GM18867 (cell line): ENCODE data around the gene XCR1.
A peak's percentile ranks its signal among the peaks of the same experiment; 100 is the strongest.
"Not testable (repeated sequence)": the region's sequence is repeated elsewhere in the genome, so short reads cannot be mapped to it uniquely, and the experiment has no call there.

Source experiments
- ATAC-seq: cut with Tn5 transposase; IDR thresholded peaks from one replicate; pipeline ENCODE4 v1.9.1; 2021; ENCODE audit warnings: mild to moderate bottlenecking, moderate library complexity; ENCODE audit not compliant: unreplicated experiment

XCR1 gene

DNA sequence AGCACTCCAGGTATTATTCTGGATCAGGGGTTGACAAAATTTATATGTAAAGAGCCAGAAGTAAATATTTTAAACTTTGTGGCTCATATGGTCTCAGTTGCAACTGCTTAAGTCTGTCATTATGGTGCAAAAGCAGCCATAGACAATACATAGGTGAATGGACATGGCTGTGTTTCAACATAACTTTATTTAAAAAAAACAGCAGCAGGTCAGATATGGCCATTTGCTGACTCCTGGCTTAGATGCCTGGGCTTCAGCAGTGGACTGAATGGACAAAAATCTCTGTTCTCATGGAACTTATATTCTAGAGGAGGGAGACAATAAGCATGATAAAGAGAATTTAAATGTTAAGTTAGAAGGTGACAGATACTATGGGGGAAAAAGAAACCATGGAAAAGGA lies 20.0 kb downstream of the XCR1 start:
- ATAC-seq, result no peak

GRCh38 chr3:46006238-46007032 lies 20.8 kb downstream of the XCR1 start:
- ATAC-seq, result no peak

DNA sequence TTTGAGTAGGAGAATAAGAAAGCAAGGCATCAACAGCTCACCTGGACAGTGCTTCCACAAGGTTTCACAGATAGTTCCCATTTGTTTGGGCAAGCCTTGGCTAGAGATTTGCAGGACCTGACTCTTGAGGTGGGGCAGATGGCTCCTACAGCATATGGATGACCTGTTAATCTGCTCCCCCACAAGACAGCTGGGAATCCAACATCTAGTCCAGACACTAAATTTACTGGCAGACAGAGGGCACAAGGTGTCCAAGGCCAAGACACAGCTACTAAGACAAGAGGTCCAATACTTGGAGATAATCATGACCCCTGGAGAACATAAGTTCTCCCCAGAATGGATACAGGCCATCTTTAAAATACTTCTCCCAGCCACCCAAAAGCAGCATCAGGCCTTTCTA lies 23.6 kb downstream of the XCR1 start:
- ATAC-seq, result not testable (repeated sequence)

GRCh38 chr3:46001178-46001577 lies 26.1 kb downstream of the XCR1 start:
- ATAC-seq, result no peak

DNA sequence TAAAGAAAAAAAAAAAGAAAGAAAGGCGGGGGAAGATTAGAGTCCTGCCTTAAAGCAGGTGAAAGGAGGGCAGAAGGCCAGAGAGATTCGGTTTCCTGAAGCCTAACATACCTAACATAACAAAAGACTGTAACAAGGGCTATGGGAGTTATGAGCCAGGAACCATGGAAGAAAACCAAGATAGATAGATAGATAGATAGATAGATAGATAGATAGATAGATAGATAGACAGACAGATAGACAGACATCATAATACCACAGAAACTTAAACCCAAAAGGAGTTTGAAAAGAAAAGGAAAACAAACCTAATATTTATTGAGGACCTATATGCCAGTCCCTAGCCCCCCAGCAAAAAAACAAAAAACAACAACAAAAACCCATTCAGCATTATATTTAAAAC lies 29.3 kb downstream of the XCR1 start:
- ATAC-seq, result no peak

GRCh38 chr3:45997499-45997898 lies 29.8 kb downstream of the XCR1 start:
- ATAC-seq, result not testable (repeated sequence)

DNA sequence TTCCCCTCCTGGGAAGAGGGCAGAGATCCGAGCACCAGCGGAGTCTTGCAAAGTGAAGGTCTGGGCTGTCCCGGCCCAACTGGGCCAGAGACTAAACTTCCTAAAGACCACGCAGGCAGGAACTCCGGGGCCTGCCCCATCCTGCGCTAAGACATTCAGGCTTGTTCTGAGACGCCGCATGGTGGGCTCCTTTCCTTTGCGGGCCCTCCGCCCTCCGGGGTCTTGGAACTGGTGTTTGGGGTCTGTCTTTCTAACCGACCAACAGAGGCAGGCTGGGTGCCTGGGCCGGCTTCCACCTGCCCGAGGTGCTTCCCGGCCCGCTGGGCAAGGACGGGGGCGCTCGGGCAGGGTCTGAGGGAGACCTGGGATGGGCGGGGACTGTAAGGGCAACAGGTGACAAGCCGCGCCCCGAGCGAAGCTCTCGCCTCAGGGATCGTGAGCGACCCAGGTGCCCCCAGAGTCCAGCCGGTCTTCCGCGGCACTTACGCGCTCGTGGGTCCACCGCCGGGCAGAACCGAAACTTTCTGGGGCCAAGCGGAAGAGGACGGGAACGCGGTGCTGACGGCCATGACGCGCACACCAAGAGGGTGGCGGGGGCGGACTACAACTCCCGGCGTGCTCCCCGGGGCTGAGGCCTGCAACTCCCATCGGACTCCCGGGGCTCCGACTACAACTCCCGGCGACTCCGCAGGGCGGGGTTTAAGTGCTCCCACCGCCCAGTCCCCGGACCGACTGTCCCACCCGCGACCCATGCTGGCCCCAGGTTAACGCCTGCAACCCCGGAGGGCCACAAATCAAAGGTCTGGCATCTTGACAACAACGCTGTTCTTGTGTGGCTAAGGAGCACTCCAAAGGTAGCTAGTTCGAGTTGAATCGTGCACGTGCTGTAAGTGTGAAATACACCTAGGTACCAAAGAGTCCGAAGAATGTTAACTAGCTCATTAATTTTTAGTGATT lies 31.8 kb downstream of the XCR1 start, which contains the start of gene FYCO1:
Gene FYCO1, minus strand, starts transcription at position 589 of the 957 bp plus-strand sequence. CDS start 10,914 bp downstream, outside the sequence.
- peak; percentile 90 for ATAC-seq

GRCh38 chr3:45994419-45995235 lies 32.7 kb downstream of the XCR1 start:
- peak; percentile 33 for ATAC-seq

GRCh38 chr3:45993421-45994027 lies 33.8 kb downstream of the XCR1 start:
- no peak for ATAC-seq

DNA sequence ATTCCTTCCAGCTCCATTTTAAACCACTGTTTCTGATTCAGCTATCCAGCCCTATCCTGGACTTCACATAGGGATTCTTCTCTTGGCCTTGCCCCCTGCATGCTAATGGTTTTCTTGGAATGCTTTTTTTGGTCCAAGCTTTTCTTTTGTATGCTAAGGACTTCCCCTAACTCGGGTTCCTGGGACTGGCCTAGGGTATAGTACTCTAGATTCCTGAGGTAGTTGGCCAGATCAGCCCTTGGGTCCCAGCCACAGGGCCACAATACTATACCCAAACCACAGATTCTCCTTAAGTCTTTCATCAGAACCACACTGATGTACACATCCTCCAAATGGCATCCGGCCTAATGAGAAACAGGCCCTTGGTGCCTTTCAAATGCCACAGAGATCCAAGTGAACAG lies 34.5 kb downstream of the XCR1 start:
- ATAC-seq, result no peak

GRCh38 chr3:45992133-45992729 lies 35.1 kb downstream of the XCR1 start:
- ATAC-seq, result no peak

DNA sequence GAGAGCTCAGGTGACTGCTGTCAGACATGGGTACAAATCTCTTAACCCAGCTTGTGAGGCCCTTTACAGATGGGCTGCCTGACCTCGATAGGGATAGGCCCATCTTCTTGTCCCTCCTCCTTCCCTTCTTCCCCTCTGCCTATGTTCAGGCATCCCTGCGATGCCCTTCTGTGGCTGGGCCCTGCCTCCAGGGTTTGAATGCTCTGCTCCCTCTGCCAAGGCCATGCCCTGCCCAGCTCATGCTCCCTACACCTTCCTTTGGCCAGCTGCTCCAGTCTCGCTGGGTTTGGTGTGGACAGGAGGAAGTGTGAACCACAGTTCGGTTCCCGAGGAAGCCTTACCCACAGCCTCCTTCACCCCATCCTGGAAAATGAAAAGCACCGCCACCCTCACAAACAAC lies 35.9 kb downstream of the XCR1 start:
- no peak for ATAC-seq

GRCh38 chr3:45990181-45990580 lies 37.1 kb downstream of the XCR1 start:
- no peak for ATAC-seq

GRCh38 chr3:45988804-45989203 lies 38.5 kb downstream of the XCR1 start:
- ATAC-seq, result no peak

- no peak for ATAC-seq
Measured at GRCh38 chr3:45988362-45988761, 38.9 kb downstream of the XCR1 start.

DNA sequence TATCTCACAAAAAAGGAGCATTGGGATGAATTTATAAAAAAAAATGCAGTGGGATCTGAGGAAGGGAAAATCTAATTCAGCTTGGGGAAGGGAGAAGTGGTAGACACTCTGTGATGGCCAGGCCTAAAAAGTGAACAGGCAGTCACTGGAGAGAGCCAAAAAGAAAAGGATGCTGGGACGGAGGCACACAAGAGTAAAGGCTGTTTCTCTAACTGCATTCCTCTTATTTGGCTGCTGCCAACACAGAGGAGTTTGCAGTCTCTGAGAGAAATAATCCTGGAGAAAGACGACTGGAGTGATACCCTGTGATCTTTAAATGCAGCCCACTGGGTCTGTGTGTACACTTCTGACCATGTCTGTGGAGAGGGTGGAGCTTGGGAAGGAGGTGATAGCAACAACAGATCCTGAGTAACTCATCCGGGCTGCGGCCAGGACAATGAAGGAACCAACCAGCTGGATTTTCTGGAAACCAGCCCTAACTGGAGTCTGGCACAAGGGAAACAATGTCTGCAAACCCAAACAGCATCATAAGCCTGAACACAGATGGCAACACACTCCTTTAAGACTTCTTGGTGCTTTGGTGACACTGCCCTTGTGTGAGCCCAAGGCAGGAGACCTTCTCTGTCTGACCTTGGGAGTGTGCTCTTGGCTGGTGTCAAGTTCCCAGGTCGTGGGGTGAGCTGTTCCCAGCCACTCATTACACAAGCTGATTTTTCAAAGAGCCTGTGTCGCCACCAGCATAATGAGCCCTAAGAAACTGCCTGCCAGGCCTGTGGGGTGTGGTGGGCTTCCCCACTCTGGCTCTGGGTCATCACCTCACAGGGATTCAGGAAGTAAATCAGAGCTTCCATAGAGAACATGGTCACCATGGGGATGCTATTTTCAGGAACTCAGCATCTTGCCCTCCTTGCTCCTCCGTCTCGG lies 39.7 kb downstream of the XCR1 start:
- ATAC-seq, result no peak

GRCh38 chr3:45986303-45986982 lies 40.8 kb downstream of the XCR1 start:
- ATAC-seq, result no peak

DNA sequence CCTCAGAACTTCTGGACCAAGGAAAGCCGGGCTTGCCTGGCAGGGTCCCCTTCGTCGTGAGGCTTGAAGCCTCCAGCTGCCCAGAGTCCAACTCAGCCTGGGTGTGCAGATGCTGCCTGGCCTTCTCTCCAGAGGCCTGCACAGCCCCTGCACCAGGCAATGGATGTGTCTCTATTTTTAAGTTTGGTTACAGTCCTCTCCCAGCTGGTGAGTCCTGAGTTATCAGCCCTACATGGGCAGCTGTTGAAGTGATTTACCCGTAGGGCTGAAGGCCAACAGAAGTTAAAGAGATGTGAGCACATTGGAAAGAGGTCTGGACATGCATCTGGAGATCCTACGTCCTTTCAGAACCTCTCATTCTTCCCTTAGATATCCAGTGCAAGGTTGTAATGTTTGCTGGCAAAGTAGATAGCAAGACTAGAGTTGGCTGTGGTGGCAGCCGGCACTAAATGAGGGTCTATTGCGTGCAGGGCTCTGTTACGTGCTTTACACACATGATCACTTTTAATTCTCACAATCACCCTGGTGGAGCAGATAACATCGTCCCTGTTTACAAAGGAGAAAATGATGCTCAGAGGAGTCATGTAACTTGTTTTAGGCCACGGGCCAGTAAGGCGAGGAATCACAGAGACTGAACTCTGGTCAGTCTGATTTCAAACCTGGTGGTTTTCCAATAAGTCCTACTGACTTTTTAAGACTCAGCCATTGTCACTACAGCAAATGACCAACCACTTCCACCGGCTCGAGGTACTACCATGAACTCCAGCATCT lies 41.6 kb downstream of the XCR1 start:
- ATAC-seq, result no peak
